CD4-positive, alpha-beta T cell treated with Interleukin-6 for 4 hours (primary cell): ENCODE measurements around the gene KRTAP9-4.
"Not testable (repeated sequence)": the region's sequence is repeated elsewhere in the genome, so short reads cannot be mapped to it uniquely, and the experiment has no call there.

Experiments used
- DNase-seq: peaks from one replicate; pipeline ENCODE4 v3.0.0-alpha.2; 2020; ENCODE audit warnings: mixed read lengths

Gene KRTAP9-4

GRCh38 chr17:41265078-41265477, 15.6 kb downstream of the KRTAP9-4 start, which contains the start of gene KRTAP9-6:
TSS of gene KRTAP9-6 (plus strand) at chr17:41265378. CDS start at chr17:41265378, 0 bp downstream.
- DNase-seq, result no peak

- no peak for DNase-seq
Measured at GRCh38 chr17:41267711-41268110, 18.2 kb downstream of the KRTAP9-4 start.

- DNase-seq, result not testable (repeated sequence)
Measured at GRCh38 chr17:41271323-41271722, 21.8 kb downstream of the KRTAP9-4 start.

- DNase-seq, result no peak
Measured at GRCh38 chr17:41271858-41272257, 22.4 kb downstream of the KRTAP9-4 start.

GRCh38 chr17:41275648-41276190, 26.2 kb downstream of the KRTAP9-4 start, which contains the start of gene KRTAP9-7:
TSS of gene KRTAP9-7 (plus strand) at chr17:41275698. CDS start at chr17:41275698, 0 bp downstream.
- not testable (repeated sequence) for DNase-seq

GRCh38 chr17:41278176-41278955, 28.9 kb downstream of the KRTAP9-4 start:
- no peak for DNase-seq

GRCh38 chr17:41284043-41284442, 34.6 kb downstream of the KRTAP9-4 start:
- no peak for DNase-seq

- DNase-seq, result no peak
Measured at GRCh38 chr17:41284546-41284945, 35.1 kb downstream of the KRTAP9-4 start.

- DNase-seq, result no peak
Measured at GRCh38 chr17:41287050-41287449, 37.6 kb downstream of the KRTAP9-4 start.

GRCh38 chr17:41294016-41294415, 44.5 kb downstream of the KRTAP9-4 start:
- no peak for DNase-seq

GRCh38 chr17:41296846-41297245, 47.4 kb downstream of the KRTAP9-4 start:
- DNase-seq, result no peak

GRCh38 chr17:41298458-41299135, 49.1 kb downstream of the KRTAP9-4 start:
- no peak for DNase-seq
